GM18505 (cell line): ENCODE data around the gene LMO1.

ENCODE experiments used
- ATAC-seq: cut with Tn5 transposase; IDR thresholded peaks from one replicate; pipeline ENCODE4 v1.9.1; 2021; ENCODE audit not compliant: unreplicated experiment
- POLR2A ChIP-seq: IDR thresholded peaks from 4 replicates; pipeline ENCODE4 v1.6.1; 2011; ENCODE audit warnings: borderline replicate concordance; ENCODE audit not compliant: insufficient read depth, insufficient read length; ENCODE audit errors: extremely low read depth

Gene LMO1

GRCh38 chr11:8239040-8239439 lies 24.6 kb downstream of the LMO1 start:
- TF ChIP-seq POLR2A: no peak
- ATAC-seq: no peak

- ATAC-seq: no peak
- no peak for TF ChIP-seq POLR2A
Observed at GRCh38 chr11:8237453-8237852, 26.2 kb downstream of the LMO1 start.

- no peak for TF ChIP-seq POLR2A
- ATAC-seq: no peak
Observed at GRCh38 chr11:8235925-8236324, 27.8 kb downstream of the LMO1 start.

GRCh38 chr11:8234910-8235309 lies 28.8 kb downstream of the LMO1 start:
- no peak for TF ChIP-seq POLR2A
- ATAC-seq: no peak

GRCh38 chr11:8234425-8234821 lies 29.3 kb downstream of the LMO1 start:
- no peak for ATAC-seq

GRCh38 chr11:8233691-8234424 lies 29.8 kb downstream of the LMO1 start:
- no peak for ATAC-seq
- no peak for TF ChIP-seq POLR2A

More at GRCh38 chr11:8234425-8234821, 29.3 kb downstream of the LMO1 start:
- no peak for TF ChIP-seq POLR2A

DNA sequence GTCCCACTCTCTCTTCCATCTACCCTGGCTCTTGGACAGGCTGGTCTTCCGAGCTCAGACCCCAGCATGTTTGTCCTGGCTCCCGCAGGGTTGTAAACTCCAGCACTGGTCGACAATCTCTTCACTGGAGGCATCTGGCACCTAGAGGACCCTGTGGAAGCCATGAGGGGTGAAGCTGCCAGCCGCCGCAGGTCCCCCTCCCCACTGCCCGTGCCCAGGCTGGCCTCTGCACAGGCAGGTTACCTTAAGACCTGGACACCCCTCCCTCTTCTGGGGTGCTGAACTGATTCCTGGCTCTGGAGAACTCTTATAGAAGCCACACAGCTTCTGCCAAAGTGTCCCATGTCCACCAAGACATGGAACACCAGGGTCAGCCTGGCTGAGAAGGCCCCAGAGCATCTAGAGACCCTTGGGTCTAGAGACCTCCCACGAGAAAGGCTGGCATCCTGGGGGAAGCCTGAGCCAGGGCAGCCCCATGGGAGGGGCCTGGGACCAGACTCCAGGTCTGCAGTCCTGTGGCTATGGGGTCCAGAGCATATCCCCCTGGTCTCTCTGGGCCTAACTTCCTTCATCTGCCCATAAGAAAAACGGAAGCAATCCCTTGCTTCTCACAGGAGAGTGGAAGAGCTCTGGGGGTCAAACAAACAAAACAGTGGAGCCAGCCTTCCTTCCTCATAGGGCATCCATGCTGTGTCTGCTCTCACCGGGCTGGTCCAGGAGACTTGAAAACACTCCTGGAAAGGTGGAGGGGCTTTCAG lies 30.6 kb downstream of the LMO1 start:
- no peak for TF ChIP-seq POLR2A
- ATAC-seq: no peak

- TF ChIP-seq POLR2A: no peak
- no peak for ATAC-seq
Observed at GRCh38 chr11:8232414-8232813, 31.3 kb downstream of the LMO1 start.

- no peak for TF ChIP-seq POLR2A
- no peak for ATAC-seq
Observed at GRCh38 chr11:8231979-8232378, 31.7 kb downstream of the LMO1 start.

DNA sequence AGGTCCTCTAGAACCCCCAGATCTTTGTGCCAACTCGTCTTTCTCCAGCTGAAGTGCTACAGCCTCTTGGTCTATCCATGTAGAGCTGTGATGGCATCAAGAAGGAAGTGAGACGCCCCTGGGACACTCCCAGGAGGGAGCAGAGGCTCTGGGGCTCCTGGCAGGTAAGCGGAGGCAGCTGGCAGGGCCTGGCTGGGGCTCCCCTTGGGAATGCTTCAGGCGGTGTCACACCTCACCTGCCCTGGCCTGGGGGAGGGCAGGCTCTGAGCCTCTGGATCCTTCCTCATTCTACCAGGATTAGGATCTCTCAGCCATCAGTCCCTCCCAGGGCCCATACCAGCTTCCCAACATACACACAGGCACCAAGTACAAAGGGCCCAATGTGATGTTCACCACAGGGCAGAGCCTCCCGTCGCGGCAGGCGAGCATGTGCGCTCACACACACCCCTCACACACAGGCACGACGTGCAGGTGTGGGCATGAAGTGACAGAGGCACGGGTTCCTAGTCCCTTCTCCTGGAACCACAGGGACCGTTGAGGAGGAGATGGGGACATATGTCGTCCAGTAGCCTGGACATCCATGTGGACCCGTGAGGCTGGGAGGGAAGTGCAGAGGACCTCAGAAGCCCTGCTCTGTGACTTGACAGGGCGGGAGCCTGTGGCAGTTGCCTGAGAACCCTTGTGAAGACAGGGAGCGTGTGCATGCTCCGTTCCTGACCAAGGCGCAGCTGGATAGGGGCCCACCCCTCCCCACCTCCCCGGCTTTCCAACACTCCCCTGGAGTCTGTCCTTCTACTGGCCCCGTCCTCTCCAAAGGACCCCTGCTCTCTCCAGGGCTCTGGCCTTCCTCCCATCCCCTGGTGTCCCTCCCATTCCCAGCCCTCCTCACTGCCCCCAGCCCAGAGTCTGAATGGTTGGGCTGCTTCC lies 32.5 kb downstream of the LMO1 start:
- no peak for TF ChIP-seq POLR2A
- ATAC-seq: no peak

GRCh38 chr11:8230178-8230859 lies 33.4 kb downstream of the LMO1 start:
- ATAC-seq: no peak
- TF ChIP-seq POLR2A: no peak

DNA sequence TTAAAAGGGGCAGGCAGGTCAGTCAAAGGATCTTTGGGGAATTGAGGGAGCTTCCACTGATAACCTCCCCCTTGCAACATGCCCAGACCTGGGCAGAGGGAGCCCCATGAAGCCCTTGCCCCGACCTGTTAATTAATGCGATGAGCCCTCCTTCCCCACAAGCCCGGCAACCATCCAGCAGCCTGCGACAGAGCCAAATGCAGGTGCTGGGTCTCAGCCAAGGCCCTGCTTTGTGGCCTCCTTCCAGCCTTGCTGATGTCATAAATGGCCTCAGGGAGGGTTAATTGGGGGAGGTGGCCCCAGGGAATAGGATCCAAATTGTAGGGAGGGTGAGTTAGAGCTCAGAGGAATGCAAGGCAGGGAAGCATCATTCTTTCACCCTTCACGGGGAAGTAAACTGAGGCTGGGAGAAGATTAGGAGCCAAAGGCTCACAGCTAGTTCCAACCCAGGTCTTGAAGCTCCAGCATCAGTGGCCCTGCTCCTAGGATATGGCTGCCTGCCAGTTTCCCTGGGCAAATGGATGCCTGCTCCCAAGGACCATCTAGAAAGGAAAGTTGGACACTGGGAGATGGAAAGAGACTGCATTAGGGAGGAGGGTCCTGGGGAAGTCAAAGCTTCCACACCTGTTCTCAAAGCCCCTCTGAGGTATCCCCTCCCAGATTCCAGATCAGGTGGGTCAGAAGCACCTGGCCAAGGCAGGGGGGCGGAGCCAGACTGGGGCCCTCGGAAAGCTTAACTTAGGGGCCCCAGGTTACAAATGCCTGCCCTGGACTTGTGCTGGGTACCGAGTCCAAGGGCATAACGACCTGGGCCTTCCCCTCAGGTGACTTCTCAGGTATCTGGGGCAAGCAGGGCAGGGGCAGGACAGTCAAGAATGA lies 34.1 kb downstream of the LMO1 start:
- no peak for TF ChIP-seq POLR2A
- ATAC-seq: no peak

DNA sequence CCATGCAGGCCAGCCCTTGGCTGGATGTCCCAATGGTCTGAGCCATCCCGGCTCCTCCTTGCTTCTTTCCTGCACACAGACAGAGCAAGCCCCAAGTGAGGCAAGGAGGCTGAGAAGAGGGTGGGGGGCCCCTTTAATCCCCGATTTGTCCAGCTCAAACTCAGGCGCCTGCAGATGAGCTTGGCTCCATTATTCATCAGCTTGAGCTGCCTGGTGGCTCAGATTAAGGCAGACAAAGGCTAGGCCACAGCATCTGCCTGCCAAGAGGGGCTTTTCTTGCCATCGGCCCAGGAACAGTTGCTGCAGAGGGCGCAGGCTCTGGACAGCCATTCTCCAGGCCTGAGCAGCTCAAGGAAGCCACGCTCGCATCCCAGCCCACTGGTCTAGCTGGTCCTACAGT lies 35.4 kb downstream of the LMO1 start:
- no peak for TF ChIP-seq POLR2A
- ATAC-seq: no peak
